Brain microvascular endothelial cell (primary cell): ENCODE measurements around the gene MAPK8IP3.

ENCODE experiments used
- DNase-seq: peaks from one replicate; pipeline ENCODE4 v3.0.0-alpha.2; 2020
- H3K27ac ChIP-seq: fragments of 250-450 bp; sonication (Bioruptor Pico); 2 replicates; pipeline ENCODE4 v1.5.1; 2020; ENCODE audit warnings: mild to moderate bottlenecking, moderate library complexity
- H3K27me3 ChIP-seq: fragments of 250-450 bp; sonication (Bioruptor Pico); replicated peaks from 2 replicates; pipeline ENCODE4 v1.5.1; 2020; ENCODE audit warnings: mild to moderate bottlenecking
- H3K36me3 ChIP-seq: fragments of 250-450 bp; sonication (Bioruptor Pico); replicated peaks from 2 replicates; pipeline ENCODE4 v1.5.1; 2020; ENCODE audit warnings: mild to moderate bottlenecking
- H3K4me3 ChIP-seq: 2 replicates; pipeline ENCODE4 v1.5.1; 2011; ENCODE audit warnings: low read depth, mild to moderate bottlenecking, control low read depth, low read length, moderate library complexity
- in situ Hi-C: cut with HindIII; loops from 2 replicates; pipeline ENCODE4 v1.10.0; 2017; ENCODE audit warnings: low sequenced_read_pairs, low pct_ligation_motif_present
- TF ChIP-seq, protein P1 (sequence below): IDR thresholded peaks from 2 replicates; pipeline ENCODE4 v1.5.1; 2011; ENCODE audit warnings: low read depth, mild to moderate bottlenecking, moderate library complexity, low read length, control low read depth, inconsistent platforms; ENCODE audit errors: missing control alignments

MAPK8IP3 gene

GRCh38 chr16:1817716-1818115, 111.7 kb downstream of the MAPK8IP3 start:
- in situ Hi-C loops = no loop called here
- TF ChIP-seq, protein P1, sequence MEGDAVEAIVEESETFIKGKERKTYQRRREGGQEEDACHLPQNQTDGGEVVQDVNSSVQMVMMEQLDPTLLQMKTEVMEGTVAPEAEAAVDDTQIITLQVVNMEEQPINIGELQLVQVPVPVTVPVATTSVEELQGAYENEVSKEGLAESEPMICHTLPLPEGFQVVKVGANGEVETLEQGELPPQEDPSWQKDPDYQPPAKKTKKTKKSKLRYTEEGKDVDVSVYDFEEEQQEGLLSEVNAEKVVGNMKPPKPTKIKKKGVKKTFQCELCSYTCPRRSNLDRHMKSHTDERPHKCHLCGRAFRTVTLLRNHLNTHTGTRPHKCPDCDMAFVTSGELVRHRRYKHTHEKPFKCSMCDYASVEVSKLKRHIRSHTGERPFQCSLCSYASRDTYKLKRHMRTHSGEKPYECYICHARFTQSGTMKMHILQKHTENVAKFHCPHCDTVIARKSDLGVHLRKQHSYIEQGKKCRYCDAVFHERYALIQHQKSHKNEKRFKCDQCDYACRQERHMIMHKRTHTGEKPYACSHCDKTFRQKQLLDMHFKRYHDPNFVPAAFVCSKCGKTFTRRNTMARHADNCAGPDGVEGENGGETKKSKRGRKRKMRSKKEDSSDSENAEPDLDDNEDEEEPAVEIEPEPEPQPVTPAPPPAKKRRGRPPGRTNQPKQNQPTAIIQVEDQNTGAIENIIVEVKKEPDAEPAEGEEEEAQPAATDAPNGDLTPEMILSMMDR = no peak
- Histone ChIP-seq H3K36me3 (peaks cover 8% of the 10 kb centered on the region), H3K27ac (no peak overlapping the region), H3K27me3 (no peaks in the 10 kb centered on the region), H3K4me3 (no peak overlapping the region)
- no peak for DNase-seq

DNA sequence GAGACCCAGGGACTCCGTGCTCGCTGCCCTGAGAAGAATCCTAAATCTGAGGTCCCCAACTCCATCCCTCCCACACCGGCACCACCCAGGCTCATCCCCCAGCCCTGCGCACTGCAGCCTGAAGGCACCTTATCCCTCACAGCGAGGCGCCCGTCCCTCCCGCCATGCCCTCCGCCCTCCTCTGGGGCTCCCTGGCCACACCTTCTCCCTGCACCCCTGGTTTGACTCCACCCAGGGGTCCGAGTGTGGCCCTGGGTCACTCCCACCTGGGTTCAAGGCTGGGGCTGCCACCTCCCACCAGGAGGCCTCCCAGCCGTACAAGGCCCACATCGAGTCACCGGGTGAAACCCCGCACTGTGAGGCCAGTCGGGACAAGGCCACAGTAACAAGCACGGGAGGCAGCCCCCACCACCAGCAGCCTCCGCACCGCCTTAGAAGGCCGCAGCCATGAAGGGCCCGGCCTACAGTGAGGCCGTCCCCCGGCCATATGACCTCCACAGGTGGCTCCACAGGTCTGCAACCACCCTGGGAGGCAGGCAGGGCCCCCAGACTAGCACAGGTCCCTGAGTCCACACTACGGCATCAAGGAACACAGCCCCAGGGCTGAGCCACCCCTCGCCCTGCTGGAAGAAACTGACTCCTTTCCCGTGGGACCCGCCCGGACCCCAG, 112.3 kb downstream of the MAPK8IP3 start:
- in situ Hi-C loops = no loop called here
- TF ChIP-seq, protein P1 = no peak
- peaks cover 8% of the 10 kb centered on the region for H3K36me3 ChIP-seq

GRCh38 chr16:1818873-1819525, 113.0 kb downstream of the MAPK8IP3 start:
- Histone ChIP-seq H3K27me3 (no peaks in the 10 kb centered on the region), H3K36me3 (peaks cover 8% of the 10 kb centered on the region), H3K27ac (no peak overlapping the region), H3K4me3 (no peak overlapping the region)
- DNase-seq = no peak
- in situ Hi-C loops = no loop called here
- TF ChIP-seq, protein P1 = no peak

More for the DNA sequence above, 112.3 kb downstream of the MAPK8IP3 start:
- H3K4me3 ChIP-seq = no peak overlapping the region
- no peak for DNase-seq
- H3K27ac ChIP-seq = no peak overlapping the region
- no peaks in the 10 kb centered on the region for H3K27me3 ChIP-seq

- peaks cover 8% of the 10 kb centered on the region for H3K36me3 ChIP-seq
- in situ Hi-C loops = no loop called here
- TF ChIP-seq, protein P1 = no peak
- H3K27me3 ChIP-seq = no peaks in the 10 kb centered on the region
- DNase-seq = no peak
- no peak overlapping the region for H3K27ac ChIP-seq
- no peak overlapping the region for H3K4me3 ChIP-seq
Observed at GRCh38 chr16:1819611-1820010, 113.6 kb downstream of the MAPK8IP3 start.
